Measurements from ENCODE around the gene CNOT6. TPM values are rescaled to one million over a fixed set of nuclear protein-coding genes. Genes with fewer than 3 reads are reported as not detected.
"Not testable (repeated sequence)": the region's sequence is repeated elsewhere in the genome, so short reads cannot be mapped to it uniquely, and the experiment has no call there.

The CNOT6 gene
- total RNA-seq: 10 to 100 TPM; 29.5 to 33.0 (median 30.4) TPM

- DNase-seq (peak; percentile 92), ATAC-seq (peak; percentile 88 to 89)
- Mint-ChIP-seq H3K4me3 (peak within 1 kb of the TSS; percentile 88), H3K9me3 (no peaks in the 10 kb centered on the region), H3K27me3 (ENCODE audit: low read depth) (no peaks in the 10 kb centered on the region), H3K4me1 (ENCODE audit: low read depth) (peaks cover 37% of the 10 kb centered on the region), H3K36me3 (ENCODE audit: insufficient read depth) (peaks cover 9% of the 10 kb centered on the region)
Measured at GRCh38 chr5:180494060-180494509, at the start of gene CNOT6. Gene CNOT6 (plus strand): TSS chr5:180494379. CDS start chr5:180529277, 34,898 bp downstream.

GRCh38 chr5:180454752-180455151 is 39.4 kb upstream of the CNOT6 start:
- no peaks in the 10 kb centered on the region for H3K4me1 Mint-ChIP-seq (ENCODE audit: low read depth)
- H3K27me3 Mint-ChIP-seq (ENCODE audit: low read depth): peaks cover 27% of the 10 kb centered on the region
- ATAC-seq: no peak
- no peak overlapping the region for H3K4me3 Mint-ChIP-seq
- no peaks in the 10 kb centered on the region for H3K36me3 Mint-ChIP-seq (ENCODE audit: insufficient read depth)
- no peaks in the 10 kb centered on the region for H3K9me3 Mint-ChIP-seq
- no peak for DNase-seq

GRCh38 chr5:180455872-180456271 is 38.3 kb upstream of the CNOT6 start:
- Mint-ChIP-seq H3K36me3 (ENCODE audit: insufficient read depth) (no peaks in the 10 kb centered on the region), H3K9me3 (no peaks in the 10 kb centered on the region)
- no peak for ATAC-seq

GRCh38 chr5:180456792-180457191 is 37.4 kb upstream of the CNOT6 start:
- DNase-seq (no peak), ATAC-seq (no peak)
- peaks cover 16% of the 10 kb centered on the region for H3K27me3 Mint-ChIP-seq (ENCODE audit: low read depth)
- H3K9me3 Mint-ChIP-seq: no peaks in the 10 kb centered on the region
- H3K4me3 Mint-ChIP-seq: no peak overlapping the region
- H3K36me3 Mint-ChIP-seq (ENCODE audit: insufficient read depth): no peaks in the 10 kb centered on the region
- no peaks in the 10 kb centered on the region for H3K4me1 Mint-ChIP-seq (ENCODE audit: low read depth)

More at GRCh38 chr5:180455872-180456271, 38.3 kb upstream of the CNOT6 start:
- Mint-ChIP-seq H3K27me3 (ENCODE audit: low read depth) (peaks cover 25% of the 10 kb centered on the region), H3K4me3 (no peak overlapping the region), H3K4me1 (ENCODE audit: low read depth) (no peaks in the 10 kb centered on the region)
- no peak for DNase-seq

- not testable (repeated sequence) for H3K4me1 Mint-ChIP-seq (ENCODE audit: low read depth); H3K4me3 Mint-ChIP-seq; ATAC-seq; H3K9me3 Mint-ChIP-seq; H3K36me3 Mint-ChIP-seq (ENCODE audit: insufficient read depth); DNase-seq; H3K27me3 Mint-ChIP-seq (ENCODE audit: low read depth)
Measured at GRCh38 chr5:180458852-180459673, 35.1 kb upstream of the CNOT6 start.

GRCh38 chr5:180459674-180460142 is 34.5 kb upstream of the CNOT6 start:
- H3K4me1 Mint-ChIP-seq (ENCODE audit: low read depth); H3K36me3 Mint-ChIP-seq (ENCODE audit: insufficient read depth); ATAC-seq; H3K27me3 Mint-ChIP-seq (ENCODE audit: low read depth); H3K4me3 Mint-ChIP-seq; DNase-seq; H3K9me3 Mint-ChIP-seq: not testable (repeated sequence)

GRCh38 chr5:180460834-180461233 is 33.3 kb upstream of the CNOT6 start:
- Mint-ChIP-seq H3K4me3 (no peak overlapping the region), H3K36me3 (ENCODE audit: insufficient read depth) (no peaks in the 10 kb centered on the region), H3K27me3 (ENCODE audit: low read depth) (peaks cover 2% of the 10 kb centered on the region), H3K9me3 (no peaks in the 10 kb centered on the region), H3K4me1 (ENCODE audit: low read depth) (no peaks in the 10 kb centered on the region)
- ATAC-seq: no peak
- no peak for DNase-seq

GRCh38 chr5:180461303-180461702 is 32.9 kb upstream of the CNOT6 start:
- no peak for DNase-seq
- Mint-ChIP-seq H3K4me3 (no peak overlapping the region), H3K27me3 (ENCODE audit: low read depth) (peaks cover 2% of the 10 kb centered on the region), H3K9me3 (no peaks in the 10 kb centered on the region), H3K36me3 (ENCODE audit: insufficient read depth) (no peaks in the 10 kb centered on the region), H3K4me1 (ENCODE audit: low read depth) (no peaks in the 10 kb centered on the region)
- ATAC-seq: no peak

- H3K36me3 Mint-ChIP-seq (ENCODE audit: insufficient read depth): no peaks in the 10 kb centered on the region
- no peak for ATAC-seq
- no peaks in the 10 kb centered on the region for H3K9me3 Mint-ChIP-seq
- H3K4me3 Mint-ChIP-seq: no peak overlapping the region
- no peak for DNase-seq
- H3K4me1 Mint-ChIP-seq (ENCODE audit: low read depth): no peaks in the 10 kb centered on the region
- H3K27me3 Mint-ChIP-seq (ENCODE audit: low read depth): peaks cover 2% of the 10 kb centered on the region
Measured at GRCh38 chr5:180463216-180463900, 30.8 kb upstream of the CNOT6 start.

GRCh38 chr5:180463916-180464602 is 30.1 kb upstream of the CNOT6 start:
- Mint-ChIP-seq H3K27me3 (ENCODE audit: low read depth) (peaks cover 2% of the 10 kb centered on the region), H3K36me3 (ENCODE audit: insufficient read depth) (no peaks in the 10 kb centered on the region), H3K9me3 (no peaks in the 10 kb centered on the region), H3K4me3 (no peak overlapping the region), H3K4me1 (ENCODE audit: low read depth) (no peaks in the 10 kb centered on the region)
- DNase-seq: no peak
- ATAC-seq: no peak

- no peaks in the 10 kb centered on the region for H3K36me3 Mint-ChIP-seq (ENCODE audit: insufficient read depth)
- H3K4me1 Mint-ChIP-seq (ENCODE audit: low read depth): no peaks in the 10 kb centered on the region
- peaks cover 2% of the 10 kb centered on the region for H3K27me3 Mint-ChIP-seq (ENCODE audit: low read depth)
- no peaks in the 10 kb centered on the region for H3K9me3 Mint-ChIP-seq
- no peak for ATAC-seq
- H3K4me3 Mint-ChIP-seq: no peak overlapping the region
- DNase-seq: no peak
Measured at GRCh38 chr5:180464603-180464970, 29.6 kb upstream of the CNOT6 start.

- DNase-seq: not testable (repeated sequence)
Measured at GRCh38 chr5:180465052-180465451, 29.1 kb upstream of the CNOT6 start.

GRCh38 chr5:180466316-180466715 is 27.9 kb upstream of the CNOT6 start:
- no peaks in the 10 kb centered on the region for H3K36me3 Mint-ChIP-seq (ENCODE audit: insufficient read depth)
- H3K27me3 Mint-ChIP-seq (ENCODE audit: low read depth): peaks cover 11% of the 10 kb centered on the region
- no peaks in the 10 kb centered on the region for H3K4me1 Mint-ChIP-seq (ENCODE audit: low read depth)
- H3K9me3 Mint-ChIP-seq: no peaks in the 10 kb centered on the region
- H3K4me3 Mint-ChIP-seq: no peak overlapping the region
- DNase-seq (no peak), ATAC-seq (no peak)

More at GRCh38 chr5:180465052-180465451, 29.1 kb upstream of the CNOT6 start:
- not testable (repeated sequence) for H3K36me3 Mint-ChIP-seq (ENCODE audit: insufficient read depth); ATAC-seq; H3K4me3 Mint-ChIP-seq; H3K4me1 Mint-ChIP-seq (ENCODE audit: low read depth); H3K27me3 Mint-ChIP-seq (ENCODE audit: low read depth); H3K9me3 Mint-ChIP-seq
